GM12801 (cell line): ENCODE measurements around the gene STT3B.

Source experiments
- TF ChIP-seq, protein P1 (sequence below): IDR thresholded peaks from one replicate; pipeline ENCODE4 v1.5.1; 2011; ENCODE audit warnings: control low read depth; ENCODE audit not compliant: insufficient read length; ENCODE audit errors: extremely low read depth

The STT3B gene

GRCh38 chr3:31553258-31553657 lies 20.5 kb downstream of the STT3B start:
- TF ChIP-seq, protein P1, sequence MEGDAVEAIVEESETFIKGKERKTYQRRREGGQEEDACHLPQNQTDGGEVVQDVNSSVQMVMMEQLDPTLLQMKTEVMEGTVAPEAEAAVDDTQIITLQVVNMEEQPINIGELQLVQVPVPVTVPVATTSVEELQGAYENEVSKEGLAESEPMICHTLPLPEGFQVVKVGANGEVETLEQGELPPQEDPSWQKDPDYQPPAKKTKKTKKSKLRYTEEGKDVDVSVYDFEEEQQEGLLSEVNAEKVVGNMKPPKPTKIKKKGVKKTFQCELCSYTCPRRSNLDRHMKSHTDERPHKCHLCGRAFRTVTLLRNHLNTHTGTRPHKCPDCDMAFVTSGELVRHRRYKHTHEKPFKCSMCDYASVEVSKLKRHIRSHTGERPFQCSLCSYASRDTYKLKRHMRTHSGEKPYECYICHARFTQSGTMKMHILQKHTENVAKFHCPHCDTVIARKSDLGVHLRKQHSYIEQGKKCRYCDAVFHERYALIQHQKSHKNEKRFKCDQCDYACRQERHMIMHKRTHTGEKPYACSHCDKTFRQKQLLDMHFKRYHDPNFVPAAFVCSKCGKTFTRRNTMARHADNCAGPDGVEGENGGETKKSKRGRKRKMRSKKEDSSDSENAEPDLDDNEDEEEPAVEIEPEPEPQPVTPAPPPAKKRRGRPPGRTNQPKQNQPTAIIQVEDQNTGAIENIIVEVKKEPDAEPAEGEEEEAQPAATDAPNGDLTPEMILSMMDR = no peak

- TF ChIP-seq, protein P1 = no peak
Measured at GRCh38 chr3:31555204-31555603, 22.5 kb downstream of the STT3B start.

DNA sequence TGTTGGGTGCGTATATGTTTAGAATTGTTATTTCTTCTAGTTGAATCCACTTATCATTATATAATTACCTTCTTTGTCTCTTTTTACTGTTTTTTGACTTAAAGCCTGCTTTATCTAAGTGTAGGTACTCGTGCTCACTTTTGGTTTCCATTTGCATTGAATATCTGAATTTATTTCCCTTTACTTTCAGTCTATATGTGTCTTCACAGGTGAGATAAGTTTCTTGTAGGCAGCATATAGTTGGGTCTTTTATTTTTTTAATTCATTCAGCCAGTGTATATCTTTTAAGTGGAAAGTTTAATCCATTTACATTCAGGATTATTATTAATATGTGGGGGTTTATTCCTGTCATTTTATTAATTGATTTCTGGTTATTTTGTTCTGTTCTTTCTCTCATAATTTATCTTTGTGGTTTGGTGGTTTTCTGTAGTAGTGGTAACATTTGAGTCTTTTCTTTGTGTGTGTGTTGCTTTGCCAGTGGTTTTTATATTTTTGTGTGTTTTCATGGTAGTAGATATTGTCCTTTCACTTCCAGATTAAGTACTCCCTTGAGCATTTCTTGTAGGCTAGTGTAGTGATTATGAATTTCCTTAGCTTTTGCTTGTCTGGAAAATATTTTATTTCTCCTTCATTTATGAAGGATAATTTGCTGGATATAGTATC lies 27.3 kb downstream of the STT3B start:
- TF ChIP-seq, protein P1 = no peak

GRCh38 chr3:31561891-31562290 lies 29.2 kb downstream of the STT3B start:
- TF ChIP-seq, protein P1 = no peak

- TF ChIP-seq, protein P1 = no peak
Measured at GRCh38 chr3:31562525-31562924, 29.8 kb downstream of the STT3B start.

DNA sequence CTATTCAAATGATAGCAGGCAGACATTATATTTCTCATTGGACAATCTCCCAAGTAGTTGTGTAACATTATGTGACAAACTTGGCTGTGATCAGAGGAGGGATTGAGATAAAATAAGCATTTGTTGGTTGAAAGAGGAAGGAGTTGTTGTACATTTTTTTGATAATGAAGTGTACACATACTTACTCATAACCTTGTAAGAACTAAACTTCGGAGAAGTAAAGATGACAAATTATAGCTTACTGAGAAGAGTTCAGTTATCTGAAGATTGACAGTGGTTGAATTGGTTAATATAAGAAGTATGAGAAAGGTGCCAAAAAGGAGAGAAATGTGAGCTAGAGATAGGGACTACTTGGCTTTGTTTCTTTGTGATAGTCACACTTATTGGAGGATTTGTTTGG lies 32.6 kb downstream of the STT3B start:
- TF ChIP-seq, protein P1 = no peak

- TF ChIP-seq, protein P1 = no peak
Measured at GRCh38 chr3:31567036-31567435, 34.3 kb downstream of the STT3B start.
